NOMO-1 (cell line): Measurements from ENCODE around the gene ARL11.

Experiments used
- DNase-seq, 2 experiments: peaks; one replicate each; lab custom pipeline; 2025; ENCODE audit not compliant: unreplicated experiment in 2 of 2; lab: John Stamatoyannopoulos, UW

ARL11 gene

DNA sequence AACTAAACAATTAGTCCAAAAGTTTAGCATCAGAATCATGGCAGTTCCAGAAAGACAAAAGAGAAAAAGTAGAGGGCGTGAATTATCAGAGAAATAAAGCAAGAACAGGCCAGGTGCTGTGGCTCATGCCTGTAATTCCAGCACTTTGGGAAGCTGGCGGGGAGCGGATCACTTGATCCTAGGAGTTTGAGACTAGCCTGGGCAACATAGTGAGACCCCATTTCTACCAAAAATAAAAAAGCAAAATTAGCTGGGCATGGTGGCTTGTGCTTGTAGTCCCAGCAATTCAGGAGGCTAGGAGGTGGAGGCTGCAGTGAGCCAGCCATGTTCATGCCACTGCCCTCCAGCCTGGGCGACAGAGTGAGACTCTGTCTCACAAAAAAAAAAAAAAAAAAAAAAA is 18.4 kb downstream of the ARL11 start:
- DNase-seq: no peak

DNA sequence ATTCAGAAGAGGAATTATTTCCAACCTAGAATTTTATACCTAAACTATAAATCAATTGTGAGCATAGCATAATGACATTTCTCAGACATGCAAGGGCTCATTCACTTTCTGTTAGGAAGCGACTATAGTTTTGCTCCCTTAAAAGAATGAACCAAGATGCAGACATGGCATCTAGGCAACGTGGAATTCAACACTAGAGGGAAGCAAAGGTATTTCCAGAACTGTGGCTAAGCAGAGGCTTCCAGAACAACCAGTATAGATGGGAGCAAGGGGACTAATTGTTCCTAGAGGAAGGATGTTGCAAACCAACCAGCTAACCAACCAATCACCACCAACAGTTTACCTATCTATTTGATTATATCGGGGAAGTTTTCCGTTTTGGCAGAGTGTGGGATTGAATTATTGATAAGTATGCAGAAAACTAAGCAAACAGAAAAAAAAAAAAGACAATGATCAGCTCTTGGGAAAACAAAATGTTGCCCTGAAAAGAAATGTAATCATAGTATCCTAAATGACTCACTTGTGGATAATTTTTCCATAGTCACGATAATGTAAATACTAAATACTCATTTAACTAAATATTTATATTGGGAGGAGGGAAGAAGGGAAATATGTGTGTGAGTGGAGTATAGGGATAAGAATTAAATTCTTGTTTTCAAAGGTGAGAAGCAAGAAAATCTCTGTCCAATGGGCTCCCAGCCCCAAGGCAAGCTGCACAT is 21.1 kb downstream of the ARL11 start:
- no peak for DNase-seq

DNA sequence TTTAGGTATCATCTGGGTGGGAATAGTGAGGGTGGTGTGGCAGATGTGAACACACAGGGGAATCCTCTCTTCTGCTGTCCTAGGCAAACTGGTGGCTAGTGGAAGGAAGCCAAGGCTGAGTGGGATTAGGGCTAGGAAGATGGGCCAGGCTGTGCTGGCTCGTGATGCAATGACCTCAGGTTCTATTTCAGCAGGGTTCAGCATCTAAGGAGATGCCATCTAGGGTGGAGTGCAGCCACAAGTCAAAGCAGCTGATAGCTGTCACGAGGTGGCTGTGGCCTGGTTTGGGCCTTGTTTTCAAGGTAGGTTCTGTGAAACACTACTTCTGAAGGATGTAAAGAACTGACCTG is 21.6 kb downstream of the ARL11 start:
- DNase-seq: no peak

DNA sequence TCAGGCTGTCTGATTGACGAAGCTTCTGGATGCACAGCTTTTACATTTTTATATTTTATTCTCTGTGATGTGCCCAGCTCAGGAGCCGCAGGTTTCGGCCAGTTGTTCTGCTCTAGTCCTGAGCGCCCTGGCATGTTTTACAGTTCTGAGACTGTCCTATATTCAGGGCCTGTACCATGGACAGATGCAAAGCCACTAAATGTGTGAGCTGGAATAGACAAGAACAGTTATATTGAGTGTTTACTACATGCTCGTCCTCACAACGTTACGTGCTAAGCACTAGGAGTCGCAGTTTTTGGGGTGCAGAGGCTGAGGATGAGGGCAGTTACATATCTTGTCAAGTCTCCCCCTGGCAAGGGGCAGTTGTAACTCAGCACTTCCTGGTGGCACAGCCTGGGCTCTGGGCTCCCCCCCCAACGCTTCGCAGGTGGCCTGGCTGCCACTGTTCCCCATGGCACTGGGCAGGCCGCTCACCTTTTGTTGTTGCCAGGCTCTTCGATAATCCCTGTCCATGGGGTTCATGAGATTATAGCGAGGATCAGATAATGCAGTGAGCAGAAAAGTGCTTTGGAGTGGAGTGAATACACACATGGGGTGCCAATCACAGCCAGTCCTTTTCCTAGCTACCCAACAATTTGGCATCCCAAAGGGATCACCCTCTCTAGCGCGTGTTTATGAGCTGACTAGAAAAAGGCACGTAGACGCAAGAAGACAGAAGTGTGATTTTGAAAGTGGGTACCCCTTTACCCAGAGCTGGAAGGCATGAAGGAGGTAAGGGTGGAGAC is 23.5 kb downstream of the ARL11 start:
- no peak for DNase-seq

DNA sequence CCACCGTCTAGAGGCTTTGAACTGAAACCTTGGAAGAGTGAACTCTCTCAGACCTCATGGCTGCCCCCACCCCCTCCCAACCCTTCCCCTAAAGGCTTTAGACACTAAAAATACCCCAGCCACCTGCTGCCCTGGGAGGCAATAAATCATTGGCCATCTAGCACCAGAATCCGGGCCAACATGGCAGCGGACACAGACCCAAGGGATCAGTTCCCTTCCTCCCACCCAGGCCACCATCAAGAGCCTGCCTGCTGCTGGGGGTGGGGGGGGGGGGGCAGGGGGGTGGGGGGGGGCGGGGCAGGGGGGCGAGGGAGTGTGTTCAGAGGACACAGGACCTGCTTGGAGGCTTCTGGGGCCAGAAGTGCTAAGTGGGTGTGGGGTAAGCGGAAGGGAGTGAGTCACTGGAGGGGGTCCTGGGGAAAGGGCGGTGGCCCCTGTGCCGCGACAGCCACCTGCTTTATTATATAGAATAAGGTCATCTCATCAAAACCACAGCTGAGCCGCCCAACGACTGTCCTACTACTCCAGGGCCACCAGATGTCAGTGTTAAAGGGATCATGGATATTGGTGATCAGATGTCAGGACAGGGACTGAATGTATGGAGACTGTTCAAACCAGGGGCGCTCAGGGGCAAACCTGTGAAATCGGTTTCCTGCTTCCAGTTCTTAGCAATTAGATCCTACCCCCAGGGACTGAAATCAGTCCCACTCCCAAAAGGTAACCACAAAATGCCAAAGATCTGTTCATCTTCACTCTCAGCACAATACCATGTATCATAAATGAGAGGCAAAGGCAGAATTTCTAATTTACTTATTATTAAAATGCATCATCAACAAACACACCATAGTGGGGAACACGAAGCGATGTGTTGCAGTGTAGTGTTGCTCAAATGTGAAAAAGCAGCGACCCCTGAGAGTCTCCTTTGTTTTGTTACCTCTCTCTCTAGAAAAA is 24.3 kb downstream of the ARL11 start:
- peak in 1 of 2 experiments; percentile 66 for DNase-seq

DNA sequence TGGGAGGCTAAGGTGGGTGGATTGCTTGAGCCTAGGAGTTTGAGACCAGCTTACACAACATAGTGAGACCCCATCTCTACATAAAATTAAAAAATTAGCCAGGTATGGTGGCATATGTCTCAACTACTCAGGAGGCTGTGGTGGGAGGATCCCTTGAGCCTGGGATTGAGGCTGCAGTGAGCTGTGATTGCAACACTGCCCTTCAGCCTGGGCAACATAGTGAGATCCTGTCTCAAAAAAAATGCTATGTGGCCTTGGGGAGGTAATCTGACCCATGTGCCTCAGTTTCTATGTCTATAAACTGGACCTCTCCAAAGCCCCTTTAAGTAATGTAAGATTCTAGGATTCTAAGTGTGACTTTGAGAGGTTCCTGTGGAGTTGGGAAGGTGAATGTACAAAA is 25.2 kb downstream of the ARL11 start:
- DNase-seq: no peak

DNA sequence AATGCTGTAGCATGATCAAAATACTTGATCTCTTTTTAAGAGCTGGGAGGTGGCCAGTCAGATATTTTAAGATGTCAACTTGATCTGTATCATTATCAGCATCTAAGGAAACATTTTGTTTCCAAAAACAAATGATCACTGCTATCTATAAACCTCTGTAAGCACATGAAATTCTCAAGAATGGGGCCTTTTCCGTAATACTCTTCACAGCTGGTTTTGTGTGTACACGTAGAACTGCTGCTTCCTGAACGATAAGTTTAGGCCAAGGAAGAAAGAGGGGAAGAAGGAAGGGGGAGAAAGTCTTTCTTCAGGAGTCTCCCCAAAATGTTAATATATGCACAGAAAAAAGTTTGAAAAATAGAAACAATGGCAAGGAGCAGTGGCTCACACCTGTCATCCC is 25.7 kb downstream of the ARL11 start:
- no peak for DNase-seq

DNA sequence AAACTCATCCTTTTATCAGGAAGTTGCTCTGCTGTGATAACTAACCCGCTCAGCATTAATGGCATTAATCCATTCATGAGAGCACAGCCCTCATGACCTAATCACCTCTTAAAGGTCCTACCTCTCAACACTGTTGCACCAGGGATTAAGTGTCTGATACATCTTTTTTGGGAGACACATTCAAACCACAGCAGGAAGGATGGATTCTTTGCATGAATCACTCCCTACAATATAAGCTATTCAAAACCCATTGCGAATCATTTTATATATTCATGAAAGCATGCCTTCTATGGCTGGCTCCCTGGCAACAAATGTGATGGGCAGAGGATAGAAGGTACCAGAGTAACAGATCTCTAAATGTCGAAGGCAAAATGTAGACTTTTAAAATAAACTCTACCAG is 27.6 kb downstream of the ARL11 start:
- DNase-seq: no peak

DNA sequence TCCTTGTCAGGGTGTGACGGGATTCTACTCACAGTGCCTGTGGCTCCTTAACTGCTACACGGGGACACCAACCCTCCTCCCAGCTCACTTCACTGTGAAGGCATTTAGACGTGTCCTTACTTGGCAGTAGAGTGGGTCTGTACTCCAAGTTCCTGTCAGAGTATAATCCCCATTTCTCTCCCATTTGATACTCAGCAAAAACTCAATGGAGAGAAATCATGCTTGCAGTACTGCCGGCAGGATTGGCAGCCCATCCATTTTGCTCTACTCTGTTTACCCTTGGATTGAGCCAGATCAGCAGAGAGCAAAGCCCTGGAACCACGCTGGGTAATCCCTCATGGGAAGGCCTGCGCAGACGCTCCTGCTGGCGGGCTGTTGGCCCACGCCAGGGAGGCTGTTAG is 28.9 kb downstream of the ARL11 start:
- DNase-seq: no peak

DNA sequence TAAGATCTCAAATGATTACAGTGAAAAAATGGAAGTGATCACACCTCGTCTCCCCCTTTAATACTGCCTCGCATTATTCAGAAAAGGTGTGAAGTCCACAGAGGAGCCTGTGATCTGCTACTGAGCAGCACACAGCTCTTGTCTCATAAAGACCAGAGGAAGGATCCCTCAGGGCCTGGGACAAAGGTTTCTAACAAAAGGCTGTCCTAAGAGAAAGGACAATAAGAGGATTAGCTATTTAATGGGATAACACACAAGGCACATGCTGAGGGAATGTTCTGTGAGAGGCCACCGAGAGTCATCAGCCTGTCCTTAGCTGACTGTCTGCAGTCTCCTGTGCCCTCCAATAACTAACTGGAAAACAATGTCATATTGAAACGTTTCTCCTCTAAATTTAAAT is 36.3 kb downstream of the ARL11 start:
- no peak for DNase-seq

DNA sequence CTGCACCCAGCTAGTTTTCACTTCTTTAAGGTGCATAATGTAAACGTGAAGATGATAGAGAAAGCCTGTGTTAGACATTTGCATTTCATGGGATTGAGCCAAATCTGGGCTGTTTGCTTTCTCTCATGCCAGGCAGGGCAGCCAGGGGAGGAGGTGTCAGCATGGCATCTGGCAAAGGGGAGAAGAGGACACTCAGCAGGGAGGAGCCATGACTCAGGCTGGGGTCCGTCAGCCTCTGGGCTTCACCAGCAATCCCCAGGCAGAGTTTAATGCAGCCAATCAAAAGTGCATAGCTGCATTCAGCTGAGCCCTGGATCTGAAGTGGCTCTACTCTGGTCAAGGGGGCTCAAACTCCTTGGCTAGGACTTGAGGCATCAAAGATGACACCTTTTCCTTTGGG is 39.5 kb downstream of the ARL11 start:
- DNase-seq: no peak

DNA sequence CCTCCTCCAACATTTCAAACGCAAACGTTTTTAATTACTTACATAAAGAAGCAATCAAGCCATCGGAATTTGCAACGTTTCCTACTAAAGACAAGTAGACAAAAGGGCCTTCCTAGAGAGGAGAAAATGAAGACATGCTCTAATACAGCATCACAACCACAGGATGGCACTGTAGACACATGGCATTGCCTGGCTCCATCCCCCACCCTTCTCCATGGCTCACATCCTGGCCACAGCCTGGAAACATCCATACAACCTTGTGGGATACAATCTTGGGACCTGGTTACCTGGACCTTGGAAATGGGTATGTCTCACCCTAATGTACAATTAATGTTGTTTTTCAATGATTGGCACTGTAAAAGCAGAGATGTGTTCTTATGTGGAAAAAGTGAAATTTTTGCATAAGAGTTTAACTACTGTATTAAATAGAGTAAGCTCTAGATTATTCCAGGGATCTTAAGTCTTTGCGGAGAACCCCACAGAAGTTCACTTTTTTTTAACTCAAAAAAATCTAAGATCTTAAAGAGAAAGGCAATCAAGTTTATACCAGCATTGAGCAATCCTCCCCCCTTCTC is 41.5 kb downstream of the ARL11 start:
- DNase-seq: peak; percentile 13 to 37

DNA sequence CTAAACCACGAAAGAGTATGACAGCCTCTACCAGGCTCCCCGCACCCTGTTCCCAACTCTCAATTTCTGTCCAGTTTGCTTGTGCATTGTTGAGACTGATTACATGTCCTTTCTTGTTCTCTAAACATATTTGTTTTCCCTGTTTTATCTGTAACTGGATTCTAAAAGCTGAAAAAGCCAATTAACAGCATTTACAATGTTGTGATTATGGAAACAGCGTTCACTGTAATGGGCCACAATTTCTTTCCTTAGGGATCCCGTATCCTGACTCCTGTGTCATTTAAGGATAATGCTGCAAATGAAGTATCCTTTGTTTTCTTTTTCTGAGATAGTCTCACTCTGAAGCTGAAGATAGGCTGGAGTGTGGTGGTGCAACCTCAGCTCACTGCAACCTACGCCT is 42.5 kb downstream of the ARL11 start:
- no peak for DNase-seq

DNA sequence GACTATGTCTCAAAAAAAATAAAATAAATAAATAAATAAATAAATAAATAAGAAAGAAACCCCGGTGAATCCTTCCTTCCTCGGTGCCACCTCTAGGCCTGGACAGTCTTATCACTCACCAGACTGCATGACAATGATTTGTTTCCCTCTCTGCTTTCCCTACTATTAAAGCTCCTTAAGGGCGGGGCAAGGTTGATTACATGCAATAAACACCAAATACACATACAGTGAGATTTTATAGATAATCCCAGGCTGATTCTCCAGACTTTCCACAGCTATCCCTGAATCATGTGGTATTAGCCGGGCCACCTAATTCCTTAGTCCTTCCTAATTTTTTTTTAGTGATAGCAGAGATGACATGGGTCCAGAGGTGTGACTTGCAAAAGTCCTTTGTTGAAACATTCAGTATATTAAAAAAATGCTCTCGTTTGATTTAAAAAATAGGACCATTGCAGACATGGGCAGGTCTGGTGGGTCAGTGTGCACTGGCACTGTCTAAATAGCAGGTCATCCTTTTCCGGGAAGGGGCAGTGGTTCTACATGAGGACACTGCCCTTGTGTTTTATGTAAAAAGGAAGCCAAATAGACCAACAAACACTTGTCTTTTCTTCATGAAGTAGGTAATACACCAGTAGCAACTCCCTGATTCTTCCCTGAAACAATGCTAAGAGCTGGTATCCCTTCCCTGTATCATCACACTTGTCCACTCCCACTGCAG is 48.4 kb downstream of the ARL11 start:
- no peak for DNase-seq

DNA sequence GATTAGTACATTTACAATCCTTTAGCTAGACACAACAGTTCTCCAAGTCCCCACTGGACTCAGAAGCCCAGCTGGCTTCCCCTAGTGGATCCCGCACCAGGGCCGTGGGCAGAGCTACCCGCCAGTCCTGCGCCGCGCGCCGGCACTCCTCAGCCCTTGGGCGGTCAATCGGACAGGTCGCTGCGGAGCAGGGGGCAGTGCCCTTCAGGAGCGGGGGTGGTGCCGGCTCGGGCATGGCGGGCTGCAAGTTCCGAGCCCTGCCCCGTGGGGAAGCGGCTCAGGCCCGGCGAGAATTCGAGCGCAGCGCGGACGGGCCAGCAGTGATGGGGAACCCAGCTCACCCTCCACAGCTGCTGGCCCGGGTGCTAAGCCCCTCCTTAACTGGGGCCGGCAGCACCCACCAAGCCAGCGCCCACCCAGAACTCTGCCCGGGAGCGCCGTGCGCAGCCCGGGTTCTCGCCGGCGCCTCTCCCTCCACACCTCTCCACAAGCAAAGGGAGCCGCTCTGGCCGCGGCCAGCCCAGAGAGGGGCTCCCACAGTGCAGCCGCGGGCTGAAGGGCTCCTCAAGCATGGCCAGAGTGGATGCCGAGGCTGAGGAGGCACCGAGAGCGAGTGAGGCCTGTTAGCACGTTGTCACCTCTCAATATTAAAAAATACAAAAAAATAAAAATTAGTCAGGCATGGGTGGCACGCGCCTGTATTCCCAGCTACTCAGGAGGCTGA is 50.0 kb downstream of the ARL11 start:
- DNase-seq: no peak

DNA sequence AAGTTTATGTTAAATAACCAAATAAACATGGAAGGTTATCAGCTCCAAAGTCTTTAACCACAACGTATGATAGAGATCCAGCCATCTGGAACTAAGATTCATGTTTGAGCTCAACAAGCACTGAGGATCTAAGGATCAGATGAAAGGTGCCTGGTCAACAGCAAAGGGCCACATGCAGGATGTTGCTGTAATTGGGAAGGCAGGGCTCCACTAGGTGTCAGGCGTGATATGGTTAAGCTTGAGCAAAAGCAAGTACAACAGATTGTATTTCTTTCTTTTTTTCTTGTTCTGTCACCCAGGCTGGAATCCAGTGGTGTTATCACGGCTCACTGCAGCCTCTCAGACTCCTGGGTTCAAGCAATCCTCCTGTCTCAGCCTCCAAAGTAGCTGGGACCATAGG is 50.9 kb downstream of the ARL11 start:
- DNase-seq: no peak

DNA sequence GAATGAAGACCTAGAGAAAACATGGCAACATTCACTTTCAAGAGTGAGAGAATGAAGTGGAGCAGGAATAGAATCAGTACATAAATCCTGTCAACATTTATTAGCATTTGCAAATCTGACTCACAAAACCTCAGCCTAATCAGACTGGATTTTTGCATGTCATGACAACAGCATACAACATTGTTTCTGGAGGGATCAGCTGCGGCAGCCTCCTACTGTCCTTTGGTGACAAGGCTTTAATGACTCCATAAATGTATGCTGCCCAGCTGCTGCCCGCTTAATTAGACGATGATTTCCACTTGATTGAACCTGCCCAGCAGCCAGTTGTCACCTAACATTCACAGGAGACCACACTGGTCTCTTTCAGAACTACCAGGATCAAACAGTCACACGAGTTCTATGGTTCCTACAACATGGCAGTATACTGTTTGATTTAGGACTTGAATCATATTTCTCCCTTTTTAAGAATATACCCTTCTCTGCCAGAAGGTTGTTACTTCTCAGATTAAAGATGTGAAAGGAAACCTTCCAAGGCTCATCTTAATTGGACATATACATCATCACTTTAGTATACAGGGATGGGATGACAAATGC is 53.6 kb downstream of the ARL11 start:
- no peak for DNase-seq
